Activated T-helper 9 cell treated with anti-CD3 and anti-CD28 coated beads, Interleukin-2, amount 50 U/mL, for 16 hours (primary cell): ENCODE data around the gene SS18L1.

Source experiments
- DNase-seq: peaks from one replicate; pipeline ENCODE4 v3.0.0-alpha.2; 2020; ENCODE audit warnings: low read depth

SS18L1 gene

DNA sequence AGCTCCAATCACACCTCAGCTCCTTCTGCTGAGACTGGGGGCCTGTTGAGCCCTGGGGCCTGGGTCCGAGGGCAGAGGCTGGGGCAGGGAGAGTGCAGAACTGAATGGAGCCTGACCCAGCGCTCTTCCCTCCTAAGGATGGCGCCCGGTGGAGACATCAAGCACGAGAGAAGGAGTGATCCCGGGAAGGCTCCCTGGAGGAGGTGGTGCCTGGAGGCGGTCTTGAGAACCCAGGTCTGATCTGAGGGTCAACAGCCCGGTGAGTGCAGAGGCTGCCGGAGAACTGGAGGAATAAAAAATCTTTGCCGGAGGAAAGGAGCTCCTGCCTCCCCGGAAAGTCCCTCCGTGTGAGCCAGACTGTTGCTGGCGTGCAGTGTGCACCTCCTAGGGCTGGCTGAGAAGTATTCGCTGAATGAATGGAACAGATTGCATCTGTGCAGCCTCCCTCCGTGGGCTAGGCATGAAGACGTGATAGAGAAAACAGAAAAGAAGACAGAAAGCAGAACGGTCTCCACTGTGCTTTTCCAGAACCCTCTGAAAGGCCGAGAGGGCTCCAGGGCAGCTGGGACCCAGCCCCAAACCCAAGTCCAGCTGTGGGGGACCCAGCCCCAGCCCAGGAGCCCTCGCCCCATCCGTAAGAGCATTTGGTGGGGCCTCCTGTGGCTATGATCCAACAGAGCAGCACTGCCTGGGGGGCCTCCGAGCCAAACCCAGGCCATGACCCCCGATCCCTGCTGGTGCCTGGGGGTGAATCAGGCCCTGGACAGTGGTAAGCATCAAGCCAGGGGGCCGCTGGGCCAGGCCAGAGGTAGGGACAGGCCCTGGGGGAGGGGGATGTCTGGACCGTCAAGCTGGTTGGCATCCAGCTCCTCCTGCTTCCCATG is 83.4 kb downstream of the SS18L1 start:
- DNase-seq: no peak

DNA sequence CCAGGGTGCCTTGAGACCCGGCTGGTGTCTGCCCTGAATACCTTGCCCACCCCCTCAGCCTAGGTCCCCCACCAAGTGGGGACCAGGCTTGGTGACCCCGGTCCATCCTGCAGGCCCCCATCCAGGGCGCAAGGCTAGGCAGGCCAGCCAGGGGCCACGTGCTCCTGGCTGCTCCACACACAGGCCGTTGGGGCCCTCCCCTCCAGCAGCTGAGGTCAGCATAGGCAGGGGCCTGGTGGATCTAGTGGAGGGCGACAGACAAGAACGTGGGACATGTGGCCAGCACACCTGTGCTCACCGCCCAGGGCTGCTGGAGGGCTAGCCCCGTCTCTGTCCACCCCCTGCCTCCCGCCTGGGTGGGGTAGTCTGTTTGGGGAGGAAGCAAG is 84.0 kb downstream of the SS18L1 start:
- no peak for DNase-seq

- no peak for DNase-seq
These were observed 84.7 kb downstream of the SS18L1 start for GRCh38 chr20:62227977-62228958.

- no peak for DNase-seq
These were observed 85.5 kb downstream of the SS18L1 start for GRCh38 chr20:62228982-62229545.

- DNase-seq: no peak
These were observed 86.1 kb downstream of the SS18L1 start for GRCh38 chr20:62229667-62230066.

DNA sequence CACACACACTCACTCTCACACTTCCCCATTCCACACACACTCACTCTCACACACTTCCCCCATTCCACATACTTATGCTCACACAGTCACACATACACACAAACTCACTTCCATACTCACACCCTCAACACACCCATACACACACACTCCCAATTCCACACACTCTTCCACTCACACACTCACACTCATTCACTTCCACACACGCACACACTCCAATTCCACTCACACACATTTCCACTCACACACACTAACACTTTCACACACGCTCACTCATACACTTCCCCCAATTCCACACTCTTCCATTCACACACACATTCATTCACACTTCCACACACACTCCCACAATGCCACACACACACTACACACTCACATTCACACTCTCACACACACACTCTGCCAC is 86.7 kb downstream of the SS18L1 start:
- no peak for DNase-seq

- no peak for DNase-seq
These were observed 87.1 kb downstream of the SS18L1 start for GRCh38 chr20:62230696-62231095.

GRCh38 chr20:62231292-62231691 is 87.7 kb downstream of the SS18L1 start:
- DNase-seq: no peak
